B cell (primary cell): ENCODE results near the gene RPA3.

ENCODE experiments used
- EZH2 ChIP-seq: IDR thresholded peaks from 2 replicates; pipeline ENCODE4 v1.6.1; 2012; ENCODE audit warnings: borderline replicate concordance, low read depth, mild to moderate bottlenecking, moderate library complexity, low read length; ENCODE audit not compliant: insufficient read depth, poor library complexity, severe bottlenecking
- TF ChIP-seq, protein P1 (sequence below): fragments of 200-600 bp; IDR thresholded peaks from one replicate; pipeline ENCODE4 v1.8.0; 2022; ENCODE audit warnings: antibody characterized with exemption, mild to moderate bottlenecking

GRCh38 chr7:7737674-7738073, 19.3 kb upstream of the RPA3 start:
- TF ChIP-seq, protein P1, sequence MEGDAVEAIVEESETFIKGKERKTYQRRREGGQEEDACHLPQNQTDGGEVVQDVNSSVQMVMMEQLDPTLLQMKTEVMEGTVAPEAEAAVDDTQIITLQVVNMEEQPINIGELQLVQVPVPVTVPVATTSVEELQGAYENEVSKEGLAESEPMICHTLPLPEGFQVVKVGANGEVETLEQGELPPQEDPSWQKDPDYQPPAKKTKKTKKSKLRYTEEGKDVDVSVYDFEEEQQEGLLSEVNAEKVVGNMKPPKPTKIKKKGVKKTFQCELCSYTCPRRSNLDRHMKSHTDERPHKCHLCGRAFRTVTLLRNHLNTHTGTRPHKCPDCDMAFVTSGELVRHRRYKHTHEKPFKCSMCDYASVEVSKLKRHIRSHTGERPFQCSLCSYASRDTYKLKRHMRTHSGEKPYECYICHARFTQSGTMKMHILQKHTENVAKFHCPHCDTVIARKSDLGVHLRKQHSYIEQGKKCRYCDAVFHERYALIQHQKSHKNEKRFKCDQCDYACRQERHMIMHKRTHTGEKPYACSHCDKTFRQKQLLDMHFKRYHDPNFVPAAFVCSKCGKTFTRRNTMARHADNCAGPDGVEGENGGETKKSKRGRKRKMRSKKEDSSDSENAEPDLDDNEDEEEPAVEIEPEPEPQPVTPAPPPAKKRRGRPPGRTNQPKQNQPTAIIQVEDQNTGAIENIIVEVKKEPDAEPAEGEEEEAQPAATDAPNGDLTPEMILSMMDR = no peak
- TF ChIP-seq EZH2 = no peak
